H9 (cell line): ENCODE data around the gene SFXN5. TPM values are rescaled to one million over a fixed set of nuclear protein-coding genes. Genes with fewer than 3 reads are reported as not detected.
A peak's percentile ranks its signal among the peaks of the same experiment; 100 is the strongest.

Experiments used
- DNase-seq: peaks from one replicate; pipeline ENCODE4 v3.0.0-alpha.2; 2017
- H2AFZ ChIP-seq: one replicate; pipeline ENCODE4 v1.6.1; 2013; ENCODE audit warnings: mild to moderate bottlenecking, low read length, control low read depth, moderate library complexity
- H2AK5ac ChIP-seq: 2 replicates; pipeline ENCODE4 v1.6.1; 2013; ENCODE audit warnings: low read length, control low read depth, mixed read lengths; ENCODE audit not compliant: insufficient read length
- H2BK120ac ChIP-seq: one replicate; pipeline ENCODE4 v1.6.1; 2013; ENCODE audit warnings: low read depth, mild to moderate bottlenecking, low read length, control low read depth, inconsistent platforms; ENCODE audit not compliant: poor library complexity, severe bottlenecking
- H2BK12ac ChIP-seq: 2 replicates; pipeline ENCODE4 v1.6.1; 2013; ENCODE audit warnings: low read length, control low read depth, mixed read lengths, low read depth; ENCODE audit not compliant: insufficient read length
- H2BK15ac ChIP-seq: 2 replicates; pipeline ENCODE4 v1.6.1; 2013; ENCODE audit warnings: low read depth, low read length, control low read depth
- H2BK20ac ChIP-seq: one replicate; pipeline ENCODE4 v1.6.1; 2013; ENCODE audit warnings: low read depth, mild to moderate bottlenecking, low read length, control low read depth, inconsistent platforms; ENCODE audit not compliant: poor library complexity, severe bottlenecking
- H2BK5ac ChIP-seq: 2 replicates; pipeline ENCODE4 v1.6.1; 2013; ENCODE audit warnings: low read length, control low read depth, mixed read lengths; ENCODE audit not compliant: insufficient read length
- H3K14ac ChIP-seq: 2 replicates; pipeline ENCODE4 v1.6.1; 2013; ENCODE audit warnings: low read length, control low read depth; ENCODE audit not compliant: insufficient read depth
- H3K18ac ChIP-seq: 2 replicates; pipeline ENCODE4 v1.6.1; 2013; ENCODE audit warnings: low read depth, mild to moderate bottlenecking, mixed read lengths, low read length, control low read depth; ENCODE audit not compliant: insufficient read length
- H3K23ac ChIP-seq: 2 replicates; pipeline ENCODE4 v1.6.1; 2013; ENCODE audit warnings: low read length, control low read depth, mixed read lengths, low read depth; ENCODE audit not compliant: insufficient read length
- H3K23me2 ChIP-seq: 2 replicates; pipeline ENCODE4 v1.6.1; 2013; ENCODE audit warnings: low read depth, mild to moderate bottlenecking, mixed read lengths, low read length, control low read depth; ENCODE audit not compliant: insufficient read length, poor library complexity, severe bottlenecking
- H3K27ac ChIP-seq: 2 replicates; pipeline ENCODE4 v1.5.1; 2013; ENCODE audit warnings: low read length, control low read depth, mixed read lengths, low read depth; ENCODE audit not compliant: insufficient read length
- H3K27me3 ChIP-seq: 2 replicates; pipeline ENCODE4 v1.6.1; 2013; ENCODE audit warnings: low read length, control low read depth, inconsistent platforms; ENCODE audit not compliant: insufficient read depth
- H3K4ac ChIP-seq: 2 replicates; pipeline ENCODE4 v1.6.1; 2013; ENCODE audit warnings: low read depth, mild to moderate bottlenecking, control low read depth, inconsistent platforms, low read length, moderate library complexity
- H3K4me1 ChIP-seq: 2 replicates; pipeline ENCODE4 v1.6.1; 2013; ENCODE audit warnings: low read length, control low read depth, inconsistent platforms; ENCODE audit not compliant: insufficient read depth
- H3K4me2 ChIP-seq: 2 replicates; pipeline ENCODE4 v1.6.1; 2013; ENCODE audit warnings: low read length, control low read depth, mixed read lengths; ENCODE audit not compliant: insufficient read length, insufficient read depth
- H3K56ac ChIP-seq: 2 replicates; pipeline ENCODE4 v1.6.1; 2013; ENCODE audit warnings: low read depth, mild to moderate bottlenecking, mixed read lengths, low read length, control low read depth; ENCODE audit not compliant: insufficient read length
- H3K79me1 ChIP-seq: 2 replicates; pipeline ENCODE4 v1.6.1; 2013; ENCODE audit warnings: low read depth, mild to moderate bottlenecking, moderate library complexity, low read length, control low read depth, inconsistent platforms; ENCODE audit not compliant: insufficient read depth, poor library complexity, severe bottlenecking
- H3K79me2 ChIP-seq: 2 replicates; pipeline ENCODE4 v1.6.1; 2013; ENCODE audit warnings: low read length, control low read depth, inconsistent platforms; ENCODE audit not compliant: insufficient read depth
- H3K9ac ChIP-seq: 2 replicates; pipeline ENCODE4 v1.6.1; 2013; ENCODE audit warnings: low read length, control low read depth, mixed read lengths; ENCODE audit not compliant: insufficient read length; ENCODE audit errors: extremely low read depth
- H3K9me3 ChIP-seq: one replicate; pipeline ENCODE4 v1.6.1; 2013; ENCODE audit warnings: low read depth, low read length, inconsistent platforms; ENCODE audit not compliant: control insufficient read depth
- H3T11ph ChIP-seq: one replicate; pipeline ENCODE4 v1.6.1; 2013; ENCODE audit warnings: mild to moderate bottlenecking, low read length, control low read depth, inconsistent platforms
- H4K20me1 ChIP-seq: one replicate; pipeline ENCODE4 v1.6.1; 2013; ENCODE audit not compliant: control insufficient read depth, insufficient read length, insufficient read depth
- H4K5ac ChIP-seq: 2 replicates; pipeline ENCODE4 v1.6.1; 2013; ENCODE audit warnings: low read depth, mild to moderate bottlenecking, mixed read lengths, low read length, control low read depth; ENCODE audit not compliant: insufficient read length
- H4K8ac ChIP-seq: replicated peaks from 2 replicates; pipeline ENCODE4 v1.6.1; 2013; ENCODE audit warnings: low read length, control low read depth, mixed read lengths, low read depth; ENCODE audit not compliant: insufficient read length
- H4K91ac ChIP-seq: 2 replicates; pipeline ENCODE4 v1.6.1; 2013; ENCODE audit warnings: low read depth, mild to moderate bottlenecking, moderate library complexity, mixed read lengths, low read length, control low read depth; ENCODE audit not compliant: insufficient read length
- H3K27ac Mint-ChIP-seq, 3 experiments: 2 replicates in 2 of 3; 3 replicates in 1 of 3; pipeline ENCODE4 v1.8.0; 2020 to 2021; ENCODE audit warnings: mixed read lengths in 3 of 3, mild to moderate bottlenecking in 1 of 3, moderate library complexity in 1 of 3
- H3K27me3 Mint-ChIP-seq: 2 replicates; pipeline ENCODE4 v1.8.0; 2021; ENCODE audit warnings: low read depth, mild to moderate bottlenecking, moderate library complexity, mixed read lengths
- H3K36me3 Mint-ChIP-seq, 3 experiments: 2 replicates in 2 of 3; 3 replicates in 1 of 3; pipeline ENCODE4 v1.8.0; 2020 to 2021; ENCODE audit warnings: low read depth in 3 of 3, mixed read lengths in 3 of 3; ENCODE audit not compliant: insufficient read depth in 1 of 3
- H3K4me1 Mint-ChIP-seq, 2 experiments: 2 replicates each; pipeline ENCODE4 v1.8.0; 2020; ENCODE audit warnings: mixed read lengths in 2 of 2
- H3K4me3 Mint-ChIP-seq, 2 experiments: 2 replicates in 1 of 2; 3 replicates in 1 of 2; pipeline ENCODE4 v1.8.0; 2020 to 2021; ENCODE audit warnings: mild to moderate bottlenecking in 2 of 2, mixed read lengths in 2 of 2, moderate library complexity in 1 of 2
- H3K9me3 Mint-ChIP-seq, 2 experiments: 2 replicates in 1 of 2; 3 replicates in 1 of 2; pipeline ENCODE4 v1.8.0; 2020; ENCODE audit warnings: mild to moderate bottlenecking in 2 of 2, mixed read lengths in 2 of 2, moderate library complexity in 1 of 2
- WGBS: extraction: QIAGEN DNeasy Blood & Tissue Kit; methylation state at CpG from one replicate; pipeline ENCODE4 v1.1.7; 2013; ENCODE audit warnings: missing lambda C conversion rate, low lambda C conversion rate, mixed read lengths; ENCODE audit not compliant: insufficient read length; ENCODE audit errors: extremely low coverage; 5-methylcytosine and 5-hydroxymethylcytosine counted together
- total RNA-seq: library from RNA; stranded (reverse); gene quantifications from 2 replicates; pipeline ENCODE4 v1.2.1, GENCODE V29; 2021
- TF ChIP-seq, protein P1 (sequence below): fragments of 200-600 bp; sonication (generic); conservative IDR thresholded peaks from 3 replicates; pipeline ENCODE4 v1.8.0; 2021; ENCODE audit warnings: antibody characterized with exemption, mild to moderate bottlenecking

SFXN5 gene
- total RNA-seq, 1 experiment from 2014 or later, result 30.9 TPM

DNA sequence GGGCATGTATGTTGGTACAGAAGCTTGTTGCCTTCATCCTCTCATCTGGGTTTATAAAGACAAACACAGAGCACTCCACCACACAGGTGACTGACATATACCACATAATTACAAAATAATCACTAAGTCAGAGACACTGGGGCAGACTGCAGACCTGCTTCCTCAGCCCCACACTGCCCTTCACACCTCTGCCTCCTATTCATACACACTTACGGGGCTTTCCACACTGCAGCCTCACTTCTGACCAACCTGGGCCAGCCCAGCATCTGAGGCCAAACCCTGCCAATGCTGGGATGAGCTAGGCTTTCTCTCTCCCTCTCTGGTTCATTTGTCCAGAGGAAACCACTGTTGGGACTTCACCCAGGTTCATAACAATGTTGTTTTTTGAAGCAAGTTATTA, 149.7 kb downstream of the SFXN5 start:
- Histone ChIP-seq H3K4me2 (no peak overlapping the region), H3K27ac (no peak overlapping the region), H4K8ac (no peak overlapping the region), H2BK12ac (no peak overlapping the region), H2BK20ac (no peak overlapping the region), H3K23ac (no peak overlapping the region), H3K23me2 (peaks cover 32% of the 10 kb centered on the region), H3K18ac (no peak overlapping the region), H4K5ac (no peak overlapping the region), H3K27me3 (peaks cover 85% of the 10 kb centered on the region), H3K4ac (no peak overlapping the region), H3K9ac (no peak overlapping the region), H3T11ph (no peak overlapping the region), H3K9me3 (no peaks in the 10 kb centered on the region), H2BK15ac (no peak overlapping the region), H2AK5ac (no peak overlapping the region), H3K14ac (no peak overlapping the region), H3K79me1 (no peaks in the 10 kb centered on the region), H4K20me1 (no peaks in the 10 kb centered on the region), H2BK120ac (no peak overlapping the region), H3K56ac (no peak overlapping the region), H3K4me1 (peaks cover 5% of the 10 kb centered on the region), H4K91ac (no peak overlapping the region), H2BK5ac (no peak overlapping the region), H2AFZ (no peak overlapping the region), H3K79me2 (no peaks in the 10 kb centered on the region)
- Mint-ChIP-seq H3K27me3 (peaks cover 3% of the 10 kb centered on the region), H3K9me3 (peaks cover 2 to 3% of the 10 kb centered on the region in 2 experiments; a peak in 2 of 5 replicates), H3K4me3 (peak overlapping the region in 1 of 2 experiments; percentile 5; a peak in 1 of 5 replicates), H3K4me1 (peaks cover 21 to 37% of the 10 kb centered on the region in 2 experiments), H3K27ac (no peak overlapping the region), H3K36me3 (peaks cover 0 to 7% (median 5%) of the 10 kb centered on the region in 3 experiments; a peak in 3 of 7 replicates)
- WGBS, result no CpG with 5 or more reads among the region's 1 CpG
- peak; percentile 10 for DNase-seq
- TF ChIP-seq, protein P1, sequence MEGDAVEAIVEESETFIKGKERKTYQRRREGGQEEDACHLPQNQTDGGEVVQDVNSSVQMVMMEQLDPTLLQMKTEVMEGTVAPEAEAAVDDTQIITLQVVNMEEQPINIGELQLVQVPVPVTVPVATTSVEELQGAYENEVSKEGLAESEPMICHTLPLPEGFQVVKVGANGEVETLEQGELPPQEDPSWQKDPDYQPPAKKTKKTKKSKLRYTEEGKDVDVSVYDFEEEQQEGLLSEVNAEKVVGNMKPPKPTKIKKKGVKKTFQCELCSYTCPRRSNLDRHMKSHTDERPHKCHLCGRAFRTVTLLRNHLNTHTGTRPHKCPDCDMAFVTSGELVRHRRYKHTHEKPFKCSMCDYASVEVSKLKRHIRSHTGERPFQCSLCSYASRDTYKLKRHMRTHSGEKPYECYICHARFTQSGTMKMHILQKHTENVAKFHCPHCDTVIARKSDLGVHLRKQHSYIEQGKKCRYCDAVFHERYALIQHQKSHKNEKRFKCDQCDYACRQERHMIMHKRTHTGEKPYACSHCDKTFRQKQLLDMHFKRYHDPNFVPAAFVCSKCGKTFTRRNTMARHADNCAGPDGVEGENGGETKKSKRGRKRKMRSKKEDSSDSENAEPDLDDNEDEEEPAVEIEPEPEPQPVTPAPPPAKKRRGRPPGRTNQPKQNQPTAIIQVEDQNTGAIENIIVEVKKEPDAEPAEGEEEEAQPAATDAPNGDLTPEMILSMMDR, result no peak
